GM21619 (cell line): ENCODE data around the gene PDGFA.

Source experiments
- ATAC-seq: cut with Tn5 transposase; IDR thresholded peaks from one replicate; pipeline ENCODE4 v1.9.1; 2021; ENCODE audit not compliant: unreplicated experiment

PDGFA gene

GRCh38 chr7:449324-450019 lies 70.2 kb downstream of the PDGFA start:
- no peak for ATAC-seq

- ATAC-seq: no peak
These were observed 72.1 kb downstream of the PDGFA start for GRCh38 chr7:447523-447922.
